ENCODE data around the gene DHCR7.

DNA sequence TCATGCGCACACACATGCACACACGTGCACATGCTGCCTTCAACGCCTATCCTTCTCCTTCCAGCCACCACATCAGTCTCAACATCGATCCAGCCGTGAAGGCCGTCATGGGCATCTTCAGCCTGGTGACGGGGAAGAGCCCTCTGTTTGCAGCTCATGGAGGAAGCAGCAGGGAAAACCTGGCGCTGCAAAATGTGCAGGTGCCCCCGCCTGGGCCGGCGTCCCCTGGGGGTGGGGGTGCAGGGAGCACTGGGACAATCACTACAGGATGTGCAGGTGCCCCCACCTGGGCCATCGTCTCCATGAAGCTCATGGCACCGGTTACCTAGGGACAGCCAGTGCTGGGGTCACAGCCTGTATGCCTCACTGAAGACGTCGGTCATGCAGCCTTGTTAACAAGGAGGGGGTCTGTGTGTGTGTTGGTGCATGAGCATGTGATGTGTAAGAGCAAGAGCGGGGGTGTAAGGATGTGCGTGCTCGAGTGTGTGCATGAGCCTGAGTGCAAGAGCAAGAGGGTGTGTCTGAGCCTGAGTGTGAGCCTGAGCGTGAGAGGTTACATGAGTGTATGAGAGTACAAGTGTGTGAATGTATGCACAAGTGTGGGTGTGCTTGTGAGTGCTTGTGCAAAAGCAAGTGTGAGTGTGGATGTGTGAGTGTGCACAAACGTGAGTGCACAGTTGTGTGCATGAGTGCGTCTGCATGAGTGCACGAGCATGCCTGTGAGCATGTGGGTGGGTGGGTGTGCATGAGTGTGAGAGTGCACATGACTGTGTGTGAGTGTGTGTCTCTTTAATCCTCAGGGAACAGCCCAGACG, 36.3 kb upstream of the DHCR7 start:
- TF ChIP-seq EZH2 (IDR thresholded peaks at IDR 0.05; ENCODE audit: borderline replicate concordance, low read depth, low read length, poor library complexity, severe bottlenecking), result no peak
- TF ChIP-seq, protein P1, sequence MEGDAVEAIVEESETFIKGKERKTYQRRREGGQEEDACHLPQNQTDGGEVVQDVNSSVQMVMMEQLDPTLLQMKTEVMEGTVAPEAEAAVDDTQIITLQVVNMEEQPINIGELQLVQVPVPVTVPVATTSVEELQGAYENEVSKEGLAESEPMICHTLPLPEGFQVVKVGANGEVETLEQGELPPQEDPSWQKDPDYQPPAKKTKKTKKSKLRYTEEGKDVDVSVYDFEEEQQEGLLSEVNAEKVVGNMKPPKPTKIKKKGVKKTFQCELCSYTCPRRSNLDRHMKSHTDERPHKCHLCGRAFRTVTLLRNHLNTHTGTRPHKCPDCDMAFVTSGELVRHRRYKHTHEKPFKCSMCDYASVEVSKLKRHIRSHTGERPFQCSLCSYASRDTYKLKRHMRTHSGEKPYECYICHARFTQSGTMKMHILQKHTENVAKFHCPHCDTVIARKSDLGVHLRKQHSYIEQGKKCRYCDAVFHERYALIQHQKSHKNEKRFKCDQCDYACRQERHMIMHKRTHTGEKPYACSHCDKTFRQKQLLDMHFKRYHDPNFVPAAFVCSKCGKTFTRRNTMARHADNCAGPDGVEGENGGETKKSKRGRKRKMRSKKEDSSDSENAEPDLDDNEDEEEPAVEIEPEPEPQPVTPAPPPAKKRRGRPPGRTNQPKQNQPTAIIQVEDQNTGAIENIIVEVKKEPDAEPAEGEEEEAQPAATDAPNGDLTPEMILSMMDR (conservative IDR thresholded peaks at IDR 0.05; ENCODE audit: low read depth, low read length), result no peak
